Upper lobe of right lung (tissue), 1 donor: ENCODE data around the gene GNB5. TPM values are rescaled to one million over a fixed set of nuclear protein-coding genes. Genes with fewer than 3 reads are reported as not detected.

Experiments
- ATAC-seq: fragments of 200-7000 bp; cut with Tn5 transposase; one replicate; pipeline ENCODE4 v1.9.1; 2020; ENCODE audit warnings: mild to moderate bottlenecking, moderate library complexity
- DNase-seq: peaks from one replicate; pipeline ENCODE4 v3.0.0-alpha.2; 2020
- H3K27ac ChIP-seq: fragments of 200-600 bp; one replicate; pipeline ENCODE4 v1.8.0; 2022
- H3K27me3 ChIP-seq: fragments of 200-600 bp; one replicate; pipeline ENCODE4 v1.8.0; 2022; ENCODE audit warnings: mild to moderate bottlenecking
- H3K36me3 ChIP-seq: fragments of 200-600 bp; one replicate; pipeline ENCODE4 v1.8.0; 2022
- H3K4me1 ChIP-seq: fragments of 200-600 bp; one replicate; pipeline ENCODE4 v1.8.0; 2022
- H3K4me3 ChIP-seq: fragments of 200-600 bp; one replicate; pipeline ENCODE4 v1.8.0; 2022; ENCODE audit warnings: mild to moderate bottlenecking
- H3K9me3 ChIP-seq: fragments of 200-600 bp; one replicate; pipeline ENCODE4 v1.8.0; 2022
- CTCF ChIP-seq: fragments of 200-600 bp; IDR thresholded peaks from one replicate; pipeline ENCODE4 v1.8.0; 2022; ENCODE audit warnings: antibody characterized with exemption
- intact Hi-C: fragments of 100-400 bp; cut with DNase I; formaldehyde crosslinking; loops from one replicate; pipeline ENCODE4 v1.11.0; 2022
- total RNA-seq: library from RNA; stranded (reverse); fragmentation: NEBNext Ultra II Directional; extraction: Animal tissue kit (Norgen Biotek cat#: 25700); gene quantifications from one replicate; pipeline ENCODE4 v1.2.1, GENCODE V29; 2021
- donor health status: DM: no; HTN: yes; CAD: no; lungs with severe emphysema.

Gene GNB5
- total RNA-seq, 1 donor from 2014 or later, result 16.7 TPM

- Histone ChIP-seq H3K27ac (no peak overlapping the region), H3K36me3 (peaks cover 15% of the 10 kb centered on the region), H3K9me3 (no peaks in the 10 kb centered on the region), H3K27me3 (no peaks in the 10 kb centered on the region), H3K4me1 (no peaks in the 10 kb centered on the region), H3K4me3 (no peak overlapping the region)
- TF ChIP-seq CTCF, result no peak
- intact Hi-C loops, result no loop called here
- DNase-seq (no peak), ATAC-seq (no peak)
These were observed 13.5 kb upstream of the GNB5 start for GRCh38 chr15:52204657-52205056.

GRCh38 chr15:52200831-52201365, 9.7 kb upstream of the GNB5 start:
- ATAC-seq, result no peak
- no peaks in the 10 kb centered on the region for H3K9me3 ChIP-seq
- intact Hi-C loops, result no loop called here

GRCh38 chr15:52199271-52199670, 8.1 kb upstream of the GNB5 start:
- peaks cover 20% of the 10 kb centered on the region for H3K36me3 ChIP-seq
- H3K27me3 ChIP-seq, result no peaks in the 10 kb centered on the region
- H3K27ac ChIP-seq, result no peak overlapping the region
- DNase-seq (no peak), ATAC-seq (no peak)
- H3K4me1 ChIP-seq, result no peaks in the 10 kb centered on the region
- TF ChIP-seq CTCF, result no peak
- intact Hi-C loops, result no loop called here
- H3K9me3 ChIP-seq, result no peaks in the 10 kb centered on the region
- H3K4me3 ChIP-seq, result no peak overlapping the region

More at GRCh38 chr15:52200831-52201365, 9.7 kb upstream of the GNB5 start:
- H3K27ac ChIP-seq, result no peak overlapping the region
- H3K4me1 ChIP-seq, result no peaks in the 10 kb centered on the region
- TF ChIP-seq CTCF, result no peak
- peaks cover 30% of the 10 kb centered on the region for H3K36me3 ChIP-seq
- H3K27me3 ChIP-seq, result no peaks in the 10 kb centered on the region
- DNase-seq, result no peak
- H3K4me3 ChIP-seq, result no peak overlapping the region

GRCh38 chr15:52196891-52197290, 5.7 kb upstream of the GNB5 start:
- ATAC-seq (no peak), DNase-seq (no peak)
- TF ChIP-seq CTCF, result no peak
- Histone ChIP-seq H3K27me3 (no peaks in the 10 kb centered on the region), H3K4me3 (no peak overlapping the region), H3K36me3 (peaks cover 15% of the 10 kb centered on the region), H3K27ac (no peak overlapping the region), H3K4me1 (no peaks in the 10 kb centered on the region), H3K9me3 (no peaks in the 10 kb centered on the region)
- intact Hi-C loops, result no loop called here

- Histone ChIP-seq H3K4me3 (no peak overlapping the region), H3K4me1 (no peaks in the 10 kb centered on the region), H3K27me3 (no peaks in the 10 kb centered on the region), H3K27ac (no peak overlapping the region), H3K9me3 (no peaks in the 10 kb centered on the region), H3K36me3 (peaks cover 15% of the 10 kb centered on the region)
- no peak for ATAC-seq
- TF ChIP-seq CTCF, result no peak
- intact Hi-C loops, result no loop called here
- no peak for DNase-seq
These were observed 2.6 kb upstream of the GNB5 start for GRCh38 chr15:52193791-52194190.

- TF ChIP-seq CTCF, result no peak
- Histone ChIP-seq H3K4me1 (no peaks in the 10 kb centered on the region), H3K36me3 (peaks cover 15% of the 10 kb centered on the region), H3K9me3 (no peaks in the 10 kb centered on the region), H3K27ac (no peak overlapping the region), H3K4me3 (no peak overlapping the region), H3K27me3 (no peaks in the 10 kb centered on the region)
- intact Hi-C loops, result no loop called here
- DNase-seq (no peak), ATAC-seq (no peak)
These were observed 2.1 kb upstream of the GNB5 start for GRCh38 chr15:52193321-52193720.
